ENCODE data around the gene FBXL19. TPM values are rescaled to one million over a fixed set of nuclear protein-coding genes. Genes with fewer than 3 reads are reported as not detected.

FBXL19 gene
- total and polyA plus RNA-seq, 9 of the 15 experiments (the other 6 are each of a cell fraction or from before 2014, with no cell fraction given): 0.13 to 48.0 (median 13.5) TPM; not detected in 1

DNA sequence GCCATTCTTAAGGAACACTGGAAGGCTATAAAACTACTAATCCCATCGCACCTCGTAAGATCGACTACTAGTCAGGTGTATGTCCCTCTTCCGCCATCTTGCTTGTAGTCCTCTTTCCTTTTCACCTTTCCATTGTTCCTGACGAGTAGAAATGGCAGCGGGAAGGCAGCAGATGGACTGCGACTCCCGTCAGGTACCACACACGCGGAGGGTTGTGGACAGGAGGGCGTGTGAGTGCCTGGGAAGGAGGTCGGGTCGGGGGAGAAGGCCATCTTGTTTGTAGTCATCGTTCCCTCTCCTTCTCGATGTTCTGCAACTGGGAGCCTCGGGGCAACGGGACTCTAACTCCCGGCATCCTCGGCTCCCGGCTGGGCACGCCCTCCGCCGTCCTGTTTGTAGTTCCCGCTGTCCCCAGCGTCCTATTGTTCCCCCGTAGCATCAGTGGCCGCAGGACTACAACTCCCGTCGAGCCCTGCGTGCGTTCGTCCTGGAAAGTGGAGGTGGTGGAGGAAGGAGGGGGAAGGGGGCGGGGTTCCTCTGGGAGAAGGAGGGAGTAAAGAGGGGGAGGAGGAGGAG, 324 bp upstream of the FBXL19 start (continued):
- no peak for TF ChIP-seq CBFB (CRISPR knock-in tag; IDR thresholded peaks at IDR 0.05)
- no peak for TF ChIP-seq ZBTB7A (IDR thresholded peaks at IDR 0.05; ENCODE audit: borderline replicate concordance, control insufficient read depth, low read depth, low read length)
- TF ChIP-seq, protein P1, sequence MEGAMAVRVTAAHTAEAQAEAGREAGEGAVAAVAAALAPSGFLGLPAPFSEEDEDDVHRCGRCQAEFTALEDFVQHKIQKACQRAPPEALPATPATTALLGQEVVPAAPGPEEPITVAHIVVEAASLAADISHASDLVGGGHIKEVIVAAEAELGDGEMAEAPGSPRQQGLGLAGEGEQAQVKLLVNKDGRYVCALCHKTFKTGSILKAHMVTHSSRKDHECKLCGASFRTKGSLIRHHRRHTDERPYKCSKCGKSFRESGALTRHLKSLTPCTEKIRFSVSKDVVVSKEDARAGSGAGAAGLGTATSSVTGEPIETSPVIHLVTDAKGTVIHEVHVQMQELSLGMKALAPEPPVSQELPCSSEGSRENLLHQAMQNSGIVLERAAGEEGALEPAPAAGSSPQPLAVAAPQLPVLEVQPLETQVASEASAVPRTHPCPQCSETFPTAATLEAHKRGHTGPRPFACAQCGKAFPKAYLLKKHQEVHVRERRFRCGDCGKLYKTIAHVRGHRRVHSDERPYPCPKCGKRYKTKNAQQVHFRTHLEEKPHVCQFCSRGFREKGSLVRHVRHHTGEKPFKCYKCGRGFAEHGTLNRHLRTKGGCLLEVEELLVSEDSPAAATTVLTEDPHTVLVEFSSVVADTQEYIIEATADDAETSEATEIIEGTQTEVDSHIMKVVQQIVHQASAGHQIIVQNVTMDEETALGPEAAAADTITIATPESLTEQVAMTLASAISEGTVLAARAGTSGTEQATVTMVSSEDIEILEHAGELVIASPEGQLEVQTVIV (CRISPR knock-in tag; IDR thresholded peaks at IDR 0.05; ENCODE audit: borderline replicate concordance): no peak
- TF ChIP-seq, protein P2, sequence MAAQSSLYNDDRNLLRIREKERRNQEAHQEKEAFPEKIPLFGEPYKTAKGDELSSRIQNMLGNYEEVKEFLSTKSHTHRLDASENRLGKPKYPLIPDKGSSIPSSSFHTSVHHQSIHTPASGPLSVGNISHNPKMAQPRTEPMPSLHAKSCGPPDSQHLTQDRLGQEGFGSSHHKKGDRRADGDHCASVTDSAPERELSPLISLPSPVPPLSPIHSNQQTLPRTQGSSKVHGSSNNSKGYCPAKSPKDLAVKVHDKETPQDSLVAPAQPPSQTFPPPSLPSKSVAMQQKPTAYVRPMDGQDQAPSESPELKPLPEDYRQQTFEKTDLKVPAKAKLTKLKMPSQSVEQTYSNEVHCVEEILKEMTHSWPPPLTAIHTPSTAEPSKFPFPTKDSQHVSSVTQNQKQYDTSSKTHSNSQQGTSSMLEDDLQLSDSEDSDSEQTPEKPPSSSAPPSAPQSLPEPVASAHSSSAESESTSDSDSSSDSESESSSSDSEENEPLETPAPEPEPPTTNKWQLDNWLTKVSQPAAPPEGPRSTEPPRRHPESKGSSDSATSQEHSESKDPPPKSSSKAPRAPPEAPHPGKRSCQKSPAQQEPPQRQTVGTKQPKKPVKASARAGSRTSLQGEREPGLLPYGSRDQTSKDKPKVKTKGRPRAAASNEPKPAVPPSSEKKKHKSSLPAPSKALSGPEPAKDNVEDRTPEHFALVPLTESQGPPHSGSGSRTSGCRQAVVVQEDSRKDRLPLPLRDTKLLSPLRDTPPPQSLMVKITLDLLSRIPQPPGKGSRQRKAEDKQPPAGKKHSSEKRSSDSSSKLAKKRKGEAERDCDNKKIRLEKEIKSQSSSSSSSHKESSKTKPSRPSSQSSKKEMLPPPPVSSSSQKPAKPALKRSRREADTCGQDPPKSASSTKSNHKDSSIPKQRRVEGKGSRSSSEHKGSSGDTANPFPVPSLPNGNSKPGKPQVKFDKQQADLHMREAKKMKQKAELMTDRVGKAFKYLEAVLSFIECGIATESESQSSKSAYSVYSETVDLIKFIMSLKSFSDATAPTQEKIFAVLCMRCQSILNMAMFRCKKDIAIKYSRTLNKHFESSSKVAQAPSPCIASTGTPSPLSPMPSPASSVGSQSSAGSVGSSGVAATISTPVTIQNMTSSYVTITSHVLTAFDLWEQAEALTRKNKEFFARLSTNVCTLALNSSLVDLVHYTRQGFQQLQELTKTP (IDR thresholded peaks at IDR 0.05; ENCODE audit: low read depth in 1 of 2, partially characterized antibody in 2 of 2): peak; percentile 41 to 99
- peak; percentile 74; the same call in 1 of the 2 replicates for TF ChIP-seq RNF2 (IDR thresholded peaks at IDR 0.05)
- TF ChIP-seq ETV6 (IDR thresholded peaks at IDR 0.05; ENCODE audit: borderline replicate concordance in 1 of 2, low read depth in 2 of 2, low read length in 1 of 2): no peak
- no peak for TF ChIP-seq ETV6 (CRISPR knock-in tag; IDR thresholded peaks at IDR 0.05; ENCODE audit: borderline replicate concordance)
- TF ChIP-seq TCF7 (IDR thresholded peaks at IDR 0.05; ENCODE audit: borderline replicate concordance): peak; percentile 11; the same call in 1 of the 2 replicates
- no peak for TF ChIP-seq U2AF2 (optimal IDR thresholded peaks at IDR 0.05; ENCODE audit: low read depth, low read length)
- TF ChIP-seq PHTF2 (CRISPR knock-in tag; IDR thresholded peaks at IDR 0.05): no peak
- TF ChIP-seq, protein P3, sequence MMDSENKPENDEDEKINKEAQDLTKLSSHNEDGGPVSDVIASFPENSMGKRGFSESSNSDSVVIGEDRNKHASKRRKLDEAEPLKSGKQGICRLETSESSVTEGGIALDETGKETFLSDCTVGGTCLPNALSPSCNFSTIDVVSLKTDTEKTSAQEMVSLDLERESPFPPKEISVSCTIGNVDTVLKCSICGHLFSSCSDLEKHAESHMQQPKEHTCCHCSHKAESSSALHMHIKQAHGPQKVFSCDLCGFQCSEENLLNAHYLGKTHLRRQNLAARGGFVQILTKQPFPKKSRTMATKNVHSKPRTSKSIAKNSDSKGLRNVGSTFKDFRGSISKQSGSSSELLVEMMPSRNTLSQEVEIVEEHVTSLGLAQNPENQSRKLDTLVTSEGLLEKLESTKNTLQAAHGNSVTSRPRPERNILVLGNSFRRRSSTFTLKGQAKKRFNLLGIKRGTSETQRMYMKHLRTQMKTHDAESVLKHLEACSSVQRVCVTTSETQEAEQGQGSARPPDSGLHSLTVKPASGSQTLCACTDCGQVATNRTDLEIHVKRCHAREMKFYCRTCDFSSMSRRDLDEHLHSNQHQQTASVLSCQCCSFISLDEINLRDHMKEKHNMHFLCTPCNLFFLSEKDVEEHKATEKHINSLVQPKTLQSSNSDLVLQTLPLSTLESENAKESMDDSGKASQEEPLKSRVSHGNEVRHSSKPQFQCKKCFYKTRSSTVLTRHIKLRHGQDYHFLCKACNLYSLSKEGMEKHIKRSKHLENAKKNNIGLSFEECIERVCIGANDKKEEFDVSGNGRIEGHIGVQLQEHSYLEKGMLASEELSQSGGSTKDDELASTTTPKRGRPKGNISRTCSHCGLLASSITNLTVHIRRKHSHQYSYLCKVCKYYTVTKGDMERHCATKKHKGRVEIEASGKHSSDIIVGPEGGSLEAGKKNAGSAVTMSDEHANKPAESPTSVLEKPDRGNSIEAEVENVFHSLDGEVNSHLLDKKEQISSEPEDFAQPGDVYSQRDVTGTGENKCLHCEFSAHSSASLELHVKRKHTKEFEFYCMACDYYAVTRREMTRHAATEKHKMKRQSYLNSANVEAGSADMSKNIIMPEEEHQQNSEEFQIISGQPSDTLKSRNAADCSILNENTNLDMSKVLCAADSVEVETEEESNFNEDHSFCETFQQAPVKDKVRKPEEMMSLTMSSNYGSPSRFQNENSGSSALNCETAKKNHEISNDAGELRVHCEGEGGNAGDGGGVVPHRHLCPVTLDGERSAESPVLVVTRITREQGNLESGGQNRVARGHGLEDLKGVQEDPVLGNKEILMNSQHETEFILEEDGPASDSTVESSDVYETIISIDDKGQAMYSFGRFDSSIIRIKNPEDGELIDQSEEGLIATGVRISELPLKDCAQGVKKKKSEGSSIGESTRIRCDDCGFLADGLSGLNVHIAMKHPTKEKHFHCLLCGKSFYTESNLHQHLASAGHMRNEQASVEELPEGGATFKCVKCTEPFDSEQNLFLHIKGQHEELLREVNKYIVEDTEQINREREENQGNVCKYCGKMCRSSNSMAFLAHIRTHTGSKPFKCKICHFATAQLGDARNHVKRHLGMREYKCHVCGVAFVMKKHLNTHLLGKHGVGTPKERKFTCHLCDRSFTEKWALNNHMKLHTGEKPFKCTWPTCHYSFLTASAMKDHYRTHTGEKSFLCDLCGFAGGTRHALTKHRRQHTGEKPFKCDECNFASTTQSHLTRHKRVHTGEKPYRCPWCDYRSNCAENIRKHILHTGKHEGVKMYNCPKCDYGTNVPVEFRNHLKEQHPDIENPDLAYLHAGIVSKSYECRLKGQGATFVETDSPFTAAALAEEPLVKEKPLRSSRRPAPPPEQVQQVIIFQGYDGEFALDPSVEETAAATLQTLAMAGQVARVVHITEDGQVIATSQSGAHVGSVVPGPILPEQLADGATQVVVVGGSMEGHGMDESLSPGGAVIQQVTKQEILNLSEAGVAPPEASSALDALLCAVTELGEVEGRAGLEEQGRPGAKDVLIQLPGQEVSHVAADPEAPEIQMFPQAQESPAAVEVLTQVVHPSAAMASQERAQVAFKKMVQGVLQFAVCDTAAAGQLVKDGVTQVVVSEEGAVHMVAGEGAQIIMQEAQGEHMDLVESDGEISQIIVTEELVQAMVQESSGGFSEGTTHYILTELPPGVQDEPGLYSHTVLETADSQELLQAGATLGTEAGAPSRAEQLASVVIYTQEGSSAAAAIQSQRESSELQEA (IDR thresholded peaks at IDR 0.05; ENCODE audit: low read depth): peak; percentile 53; the same call in 1 of the 2 replicates
- TF ChIP-seq ELF2 (CRISPR knock-in tag; IDR thresholded peaks at IDR 0.05): no peak
- peak in 1 of 2 experiments; percentile 90; a peak in 3 of 4 replicates for TF ChIP-seq TEAD1 (CRISPR knock-in tag; IDR thresholded peaks at IDR 0.05)

Measured in K562 (cell line).